Measurements from ENCODE around the gene RABGAP1L. TPM values are rescaled to one million over a fixed set of nuclear protein-coding genes. Genes with fewer than 3 reads are reported as not detected.

Gene RABGAP1L
- total and polyA plus RNA-seq, 4 donors, result 4.8 to 53.5 (median 18.8) TPM

DNA sequence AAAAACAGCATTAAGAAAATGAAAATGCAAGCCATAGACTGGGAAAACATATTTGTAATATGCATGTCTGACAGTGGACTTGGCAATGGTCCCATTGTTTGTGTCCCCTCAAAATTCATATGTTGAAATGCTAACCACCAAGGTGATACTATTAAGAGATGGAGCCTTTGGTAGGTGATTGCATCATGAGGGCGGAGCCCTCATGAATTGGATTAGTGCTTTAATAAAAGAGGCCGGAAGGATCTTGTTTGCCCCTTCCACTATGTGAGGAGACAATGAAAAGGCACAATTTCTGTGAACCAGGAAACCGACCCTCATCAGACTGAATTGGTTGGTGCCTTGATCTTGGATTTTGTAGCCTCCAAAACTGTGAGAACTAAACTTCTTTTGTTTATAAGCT lies 520.8 kb downstream of the RABGAP1L start:
- no peak overlapping the region for H3K27ac ChIP-seq (ENCODE audit: low read depth in 1 of 2, low read length in 2 of 2)
- no peaks in the 10 kb centered on the region for H3K27me3 ChIP-seq (ENCODE audit: control insufficient read depth in 4 of 4, insufficient read depth in 4 of 4, low read length in 3 of 4)
- H3K4me3 ChIP-seq (ENCODE audit: low read depth in 1 of 3, low read length in 3 of 3), result no peak overlapping the region
- TF ChIP-seq ATF3 (IDR thresholded peaks at IDR 0.05) (no peak), NR2F2 (IDR thresholded peaks at IDR 0.05) (no peak), HNF4G (IDR thresholded peaks at IDR 0.05) (no peak)
- DNase-seq (ENCODE audit: low spot score), result no peak
- WGBS, result 98% methylated on average over 3 of the region's 3 CpGs
- H3K9me3 ChIP-seq (ENCODE audit: control insufficient read depth in 4 of 4, low read length in 3 of 4), result no peaks in the 10 kb centered on the region
- no peaks in the 10 kb centered on the region for H3K4me1 ChIP-seq (ENCODE audit: control insufficient read depth in 4 of 4, insufficient read depth in 4 of 4, low read length in 3 of 4)
- H3K9ac ChIP-seq (ENCODE audit: low read depth in 1 of 2, low read length in 2 of 2), result no peak overlapping the region
- H3K36me3 ChIP-seq (ENCODE audit: control insufficient read depth in 4 of 4, insufficient read depth in 3 of 4, low read depth in 1 of 4, low read length in 3 of 4), result no peaks in the 10 kb centered on the region

GRCh38 chr1:174682419-174683008 lies 523.2 kb downstream of the RABGAP1L start:
- Histone ChIP-seq H3K36me3 (ENCODE audit: control insufficient read depth in 4 of 4, insufficient read depth in 3 of 4, low read depth in 1 of 4, low read length in 3 of 4) (no peaks in the 10 kb centered on the region), H3K9me3 (ENCODE audit: control insufficient read depth in 4 of 4, low read length in 3 of 4) (no peaks in the 10 kb centered on the region), H3K27me3 (ENCODE audit: control insufficient read depth in 4 of 4, insufficient read depth in 4 of 4, low read length in 3 of 4) (no peaks in the 10 kb centered on the region), H3K27ac (ENCODE audit: low read depth in 1 of 2, low read length in 2 of 2) (no peak overlapping the region), H3K4me1 (ENCODE audit: control insufficient read depth in 4 of 4, insufficient read depth in 4 of 4, low read length in 3 of 4) (no peaks in the 10 kb centered on the region), H3K4me3 (ENCODE audit: low read depth in 1 of 3, low read length in 3 of 3) (no peak overlapping the region), H3K9ac (ENCODE audit: low read depth in 1 of 2, low read length in 2 of 2) (no peak overlapping the region)
- WGBS, result 50% methylated on average over 2 of the region's 2 CpGs
- no peak for DNase-seq (ENCODE audit: low spot score)
- no peak for TF ChIP-seq RXRA (IDR thresholded peaks at IDR 0.05)
- no peak for TF ChIP-seq JUND (IDR thresholded peaks at IDR 0.05)

GRCh38 chr1:174686213-174686612 lies 526.9 kb downstream of the RABGAP1L start:
- H3K27me3 ChIP-seq (ENCODE audit: control insufficient read depth in 4 of 4, insufficient read depth in 4 of 4, low read length in 3 of 4), result no peaks in the 10 kb centered on the region
- TF ChIP-seq ATF3 (IDR thresholded peaks at IDR 0.05) (no peak), RAD21 (IDR thresholded peaks at IDR 0.05) (no peak), HNF4G (IDR thresholded peaks at IDR 0.05) (no peak), ZBTB33 (IDR thresholded peaks at IDR 0.05) (no peak), NR2F2 (IDR thresholded peaks at IDR 0.05) (no peak), JUND (IDR thresholded peaks at IDR 0.05) (no peak), SP1 (IDR thresholded peaks at IDR 0.05) (no peak), GABPA (IDR thresholded peaks at IDR 0.05 in 1 of 2, conservative IDR thresholded peaks at IDR 0.05 in 1 of 2) (no peak), FOXA1 (IDR thresholded peaks at IDR 0.05) (no peak), FOXA2 (IDR thresholded peaks at IDR 0.05) (no peak), RXRA (IDR thresholded peaks at IDR 0.05) (no peak), EGR1 (IDR thresholded peaks at IDR 0.05; ENCODE audit: low read depth in 2 of 2) (no peak), TAF1 (conservative IDR thresholded peaks at IDR 0.05) (no peak), YY1 (IDR thresholded peaks at IDR 0.05) (no peak), HNF4A (conservative IDR thresholded peaks at IDR 0.05) (no peak)
- TF ChIP-seq, protein P1, sequence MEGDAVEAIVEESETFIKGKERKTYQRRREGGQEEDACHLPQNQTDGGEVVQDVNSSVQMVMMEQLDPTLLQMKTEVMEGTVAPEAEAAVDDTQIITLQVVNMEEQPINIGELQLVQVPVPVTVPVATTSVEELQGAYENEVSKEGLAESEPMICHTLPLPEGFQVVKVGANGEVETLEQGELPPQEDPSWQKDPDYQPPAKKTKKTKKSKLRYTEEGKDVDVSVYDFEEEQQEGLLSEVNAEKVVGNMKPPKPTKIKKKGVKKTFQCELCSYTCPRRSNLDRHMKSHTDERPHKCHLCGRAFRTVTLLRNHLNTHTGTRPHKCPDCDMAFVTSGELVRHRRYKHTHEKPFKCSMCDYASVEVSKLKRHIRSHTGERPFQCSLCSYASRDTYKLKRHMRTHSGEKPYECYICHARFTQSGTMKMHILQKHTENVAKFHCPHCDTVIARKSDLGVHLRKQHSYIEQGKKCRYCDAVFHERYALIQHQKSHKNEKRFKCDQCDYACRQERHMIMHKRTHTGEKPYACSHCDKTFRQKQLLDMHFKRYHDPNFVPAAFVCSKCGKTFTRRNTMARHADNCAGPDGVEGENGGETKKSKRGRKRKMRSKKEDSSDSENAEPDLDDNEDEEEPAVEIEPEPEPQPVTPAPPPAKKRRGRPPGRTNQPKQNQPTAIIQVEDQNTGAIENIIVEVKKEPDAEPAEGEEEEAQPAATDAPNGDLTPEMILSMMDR (IDR thresholded peaks at IDR 0.05; ENCODE audit: low read depth, low read length, missing input control), result no peak
- TF ChIP-seq, protein P2, sequence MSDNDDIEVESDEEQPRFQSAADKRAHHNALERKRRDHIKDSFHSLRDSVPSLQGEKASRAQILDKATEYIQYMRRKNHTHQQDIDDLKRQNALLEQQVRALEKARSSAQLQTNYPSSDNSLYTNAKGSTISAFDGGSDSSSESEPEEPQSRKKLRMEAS (IDR thresholded peaks at IDR 0.05), result no peak
- TF ChIP-seq, protein P3, sequence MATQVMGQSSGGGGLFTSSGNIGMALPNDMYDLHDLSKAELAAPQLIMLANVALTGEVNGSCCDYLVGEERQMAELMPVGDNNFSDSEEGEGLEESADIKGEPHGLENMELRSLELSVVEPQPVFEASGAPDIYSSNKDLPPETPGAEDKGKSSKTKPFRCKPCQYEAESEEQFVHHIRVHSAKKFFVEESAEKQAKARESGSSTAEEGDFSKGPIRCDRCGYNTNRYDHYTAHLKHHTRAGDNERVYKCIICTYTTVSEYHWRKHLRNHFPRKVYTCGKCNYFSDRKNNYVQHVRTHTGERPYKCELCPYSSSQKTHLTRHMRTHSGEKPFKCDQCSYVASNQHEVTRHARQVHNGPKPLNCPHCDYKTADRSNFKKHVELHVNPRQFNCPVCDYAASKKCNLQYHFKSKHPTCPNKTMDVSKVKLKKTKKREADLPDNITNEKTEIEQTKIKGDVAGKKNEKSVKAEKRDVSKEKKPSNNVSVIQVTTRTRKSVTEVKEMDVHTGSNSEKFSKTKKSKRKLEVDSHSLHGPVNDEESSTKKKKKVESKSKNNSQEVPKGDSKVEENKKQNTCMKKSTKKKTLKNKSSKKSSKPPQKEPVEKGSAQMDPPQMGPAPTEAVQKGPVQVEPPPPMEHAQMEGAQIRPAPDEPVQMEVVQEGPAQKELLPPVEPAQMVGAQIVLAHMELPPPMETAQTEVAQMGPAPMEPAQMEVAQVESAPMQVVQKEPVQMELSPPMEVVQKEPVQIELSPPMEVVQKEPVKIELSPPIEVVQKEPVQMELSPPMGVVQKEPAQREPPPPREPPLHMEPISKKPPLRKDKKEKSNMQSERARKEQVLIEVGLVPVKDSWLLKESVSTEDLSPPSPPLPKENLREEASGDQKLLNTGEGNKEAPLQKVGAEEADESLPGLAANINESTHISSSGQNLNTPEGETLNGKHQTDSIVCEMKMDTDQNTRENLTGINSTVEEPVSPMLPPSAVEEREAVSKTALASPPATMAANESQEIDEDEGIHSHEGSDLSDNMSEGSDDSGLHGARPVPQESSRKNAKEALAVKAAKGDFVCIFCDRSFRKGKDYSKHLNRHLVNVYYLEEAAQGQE (IDR thresholded peaks at IDR 0.05), result no peak
- H3K4me1 ChIP-seq (ENCODE audit: control insufficient read depth in 4 of 4, insufficient read depth in 4 of 4, low read length in 3 of 4), result no peaks in the 10 kb centered on the region
- H3K27ac ChIP-seq (ENCODE audit: low read depth in 1 of 2, low read length in 2 of 2), result no peak overlapping the region
- no peaks in the 10 kb centered on the region for H3K36me3 ChIP-seq (ENCODE audit: control insufficient read depth in 4 of 4, insufficient read depth in 3 of 4, low read depth in 1 of 4, low read length in 3 of 4)
- no peak for DNase-seq (ENCODE audit: low spot score)
- H3K9ac ChIP-seq (ENCODE audit: low read depth in 1 of 2, low read length in 2 of 2), result no peak overlapping the region
- no peak overlapping the region for H3K4me3 ChIP-seq (ENCODE audit: low read depth in 1 of 3, low read length in 3 of 3)
- no peaks in the 10 kb centered on the region for H3K9me3 ChIP-seq (ENCODE audit: control insufficient read depth in 4 of 4, low read length in 3 of 4)

Measured in liver (tissue), 9 donors.